Measurements from ENCODE around the gene CHTOP.

CHTOP gene

GRCh38 chr1:153606194-153606593 lies 27.7 kb upstream of the CHTOP start:
- Histone ChIP-seq H3K9ac (ENCODE audit: low read length) (no peak overlapping the region), H3K27ac (ENCODE audit: low read depth, low read length) (no peak overlapping the region), H3K36me3 (ENCODE audit: insufficient read depth, low read length) (peaks cover 22% of the 10 kb centered on the region), H3K4me3 (ENCODE audit: low read depth in 1 of 2, low read length in 2 of 2) (no peak overlapping the region), H3K4me1 (ENCODE audit: insufficient read depth, low read length) (peaks cover 27% of the 10 kb centered on the region), H3K27me3 (ENCODE audit: control insufficient read depth in 1 of 2, insufficient read depth in 2 of 2, low read length in 2 of 2) (no peaks in the 10 kb centered on the region), H3K9me3 (ENCODE audit: low read length) (no peaks in the 10 kb centered on the region)

DNA sequence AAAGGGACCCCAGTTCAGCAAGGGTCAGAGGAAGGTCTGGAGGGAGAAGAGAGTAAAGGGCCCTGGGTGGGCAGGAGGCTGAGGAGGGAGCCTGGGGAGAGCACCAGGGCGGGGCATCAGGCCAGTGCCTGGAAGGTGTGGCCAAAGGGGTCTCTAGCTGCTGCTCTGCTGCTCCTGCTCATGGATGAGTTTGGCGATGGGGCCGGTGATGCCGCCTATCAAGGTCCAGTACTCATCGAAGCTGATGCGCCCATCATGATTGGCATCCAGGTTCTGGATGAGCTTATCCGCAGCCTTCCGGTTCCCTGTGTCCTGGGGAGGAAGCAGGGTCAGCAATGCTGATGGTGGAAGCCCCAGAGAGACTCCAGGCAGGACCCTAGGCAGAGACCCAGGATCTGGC lies 26.5 kb upstream of the CHTOP start:
- peaks cover 22% of the 10 kb centered on the region for H3K36me3 ChIP-seq (ENCODE audit: insufficient read depth, low read length)
- H3K27ac ChIP-seq (ENCODE audit: low read depth, low read length): no peak overlapping the region
- no peaks in the 10 kb centered on the region for H3K27me3 ChIP-seq (ENCODE audit: control insufficient read depth in 1 of 2, insufficient read depth in 2 of 2, low read length in 2 of 2)
- peaks cover 35% of the 10 kb centered on the region for H3K4me1 ChIP-seq (ENCODE audit: insufficient read depth, low read length)
- no peaks in the 10 kb centered on the region for H3K9me3 ChIP-seq (ENCODE audit: low read length)
- no peak overlapping the region for H3K4me3 ChIP-seq (ENCODE audit: low read depth in 1 of 2, low read length in 2 of 2)
- no peak overlapping the region for H3K9ac ChIP-seq (ENCODE audit: low read length)

- Histone ChIP-seq H3K27ac (ENCODE audit: low read depth, low read length) (peak overlapping the region; percentile 60), H3K4me3 (ENCODE audit: low read depth in 1 of 2, low read length in 2 of 2) (peak overlapping the region in 1 of 2 donors; percentile 32), H3K27me3 (ENCODE audit: control insufficient read depth in 1 of 2, insufficient read depth in 2 of 2, low read length in 2 of 2) (no peaks in the 10 kb centered on the region), H3K9ac (ENCODE audit: low read length) (no peak overlapping the region), H3K4me1 (ENCODE audit: insufficient read depth, low read length) (peaks cover 38% of the 10 kb centered on the region), H3K9me3 (ENCODE audit: low read length) (no peaks in the 10 kb centered on the region), H3K36me3 (ENCODE audit: insufficient read depth, low read length) (peaks cover 22% of the 10 kb centered on the region)
Observed at GRCh38 chr1:153608089-153608682, 25.7 kb upstream of the CHTOP start.

- peak overlapping the region; percentile 60 for H3K27ac ChIP-seq (ENCODE audit: low read depth, low read length)
- no peaks in the 10 kb centered on the region for H3K9me3 ChIP-seq (ENCODE audit: low read length)
- no peak overlapping the region for H3K9ac ChIP-seq (ENCODE audit: low read length)
- H3K27me3 ChIP-seq (ENCODE audit: control insufficient read depth in 1 of 2, insufficient read depth in 2 of 2, low read length in 2 of 2): no peaks in the 10 kb centered on the region
- peaks cover 42% of the 10 kb centered on the region for H3K4me1 ChIP-seq (ENCODE audit: insufficient read depth, low read length)
- peaks cover 22% of the 10 kb centered on the region for H3K36me3 ChIP-seq (ENCODE audit: insufficient read depth, low read length)
- peak overlapping the region in 1 of 2 donors; percentile 32 for H3K4me3 ChIP-seq (ENCODE audit: low read depth in 1 of 2, low read length in 2 of 2)
Observed at GRCh38 chr1:153608742-153609584, 24.9 kb upstream of the CHTOP start.

- Histone ChIP-seq H3K27me3 (ENCODE audit: control insufficient read depth in 1 of 2, insufficient read depth in 2 of 2, low read length in 2 of 2) (no peaks in the 10 kb centered on the region), H3K4me1 (ENCODE audit: insufficient read depth, low read length) (peaks cover 42% of the 10 kb centered on the region), H3K4me3 (ENCODE audit: low read depth in 1 of 2, low read length in 2 of 2) (peak overlapping the region in 1 of 2 donors; percentile 32), H3K9me3 (ENCODE audit: low read length) (no peaks in the 10 kb centered on the region), H3K27ac (ENCODE audit: low read depth, low read length) (peak overlapping the region; percentile 60), H3K36me3 (ENCODE audit: insufficient read depth, low read length) (peaks cover 22% of the 10 kb centered on the region), H3K9ac (ENCODE audit: low read length) (no peak overlapping the region)
Observed at GRCh38 chr1:153609585-153609907, 24.3 kb upstream of the CHTOP start.

DNA sequence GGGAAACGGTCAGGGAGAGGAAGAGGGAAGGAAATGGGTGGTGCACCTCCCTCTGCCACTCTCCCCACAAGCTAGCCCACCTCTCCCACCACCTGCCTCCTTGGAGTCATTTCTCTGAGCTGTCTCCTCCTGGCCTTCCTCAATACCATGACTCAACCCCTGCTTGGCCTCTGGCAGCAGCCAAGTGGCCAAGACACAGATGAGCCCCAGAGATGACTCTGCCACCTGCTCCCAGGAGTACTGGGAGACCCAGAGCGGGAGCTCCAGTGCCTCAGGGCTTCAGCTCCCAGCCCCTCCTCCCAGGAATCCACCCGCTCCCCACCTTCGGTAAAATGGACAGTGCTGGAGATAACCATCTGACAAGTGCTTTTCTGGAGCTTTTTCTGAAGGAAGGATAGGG lies 23.5 kb upstream of the CHTOP start:
- no peaks in the 10 kb centered on the region for H3K9me3 ChIP-seq (ENCODE audit: low read length)
- no peak overlapping the region for H3K27ac ChIP-seq (ENCODE audit: low read depth, low read length)
- no peak overlapping the region for H3K4me3 ChIP-seq (ENCODE audit: low read depth in 1 of 2, low read length in 2 of 2)
- no peaks in the 10 kb centered on the region for H3K27me3 ChIP-seq (ENCODE audit: control insufficient read depth in 1 of 2, insufficient read depth in 2 of 2, low read length in 2 of 2)
- H3K9ac ChIP-seq (ENCODE audit: low read length): no peak overlapping the region
- H3K36me3 ChIP-seq (ENCODE audit: insufficient read depth, low read length): peaks cover 22% of the 10 kb centered on the region
- peaks cover 42% of the 10 kb centered on the region for H3K4me1 ChIP-seq (ENCODE audit: insufficient read depth, low read length)

DNA sequence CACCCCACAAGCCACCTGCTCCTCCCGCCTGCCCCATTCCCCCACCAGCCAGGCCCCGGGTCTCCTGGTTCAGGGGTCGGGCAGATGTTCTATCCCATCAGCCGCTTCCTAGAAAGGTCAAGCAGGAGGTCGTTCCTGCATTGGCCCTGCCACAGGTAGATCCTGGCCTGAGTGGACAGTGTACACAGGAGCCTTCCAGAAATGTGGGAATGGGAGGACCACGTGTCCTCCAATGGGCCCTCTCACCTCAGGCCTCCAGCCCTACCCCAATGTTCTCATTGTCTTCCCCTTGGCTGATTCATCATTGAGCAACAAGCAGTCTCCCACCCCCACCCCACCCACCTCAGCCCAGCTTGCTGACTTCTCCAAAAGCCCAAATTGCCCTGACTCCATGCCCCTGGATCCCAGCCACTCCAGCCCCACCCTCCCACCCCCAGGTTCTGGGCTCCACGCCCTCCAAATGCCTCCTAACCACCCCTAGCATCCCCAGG lies 23.0 kb upstream of the CHTOP start:
- Histone ChIP-seq H3K27ac (ENCODE audit: low read depth, low read length) (no peak overlapping the region), H3K36me3 (ENCODE audit: insufficient read depth, low read length) (peaks cover 22% of the 10 kb centered on the region), H3K27me3 (ENCODE audit: control insufficient read depth in 1 of 2, insufficient read depth in 2 of 2, low read length in 2 of 2) (no peaks in the 10 kb centered on the region), H3K4me3 (ENCODE audit: low read depth in 1 of 2, low read length in 2 of 2) (no peak overlapping the region), H3K9me3 (ENCODE audit: low read length) (no peaks in the 10 kb centered on the region), H3K9ac (ENCODE audit: low read length) (no peak overlapping the region), H3K4me1 (ENCODE audit: insufficient read depth, low read length) (peaks cover 42% of the 10 kb centered on the region)

- Histone ChIP-seq H3K9ac (ENCODE audit: low read length) (no peak overlapping the region), H3K9me3 (ENCODE audit: low read length) (no peaks in the 10 kb centered on the region), H3K27ac (ENCODE audit: low read depth, low read length) (peak overlapping the region; percentile 45), H3K4me3 (ENCODE audit: low read depth in 1 of 2, low read length in 2 of 2) (peak overlapping the region in 1 of 2 donors; percentile 88), H3K36me3 (ENCODE audit: insufficient read depth, low read length) (peaks cover 19% of the 10 kb centered on the region), H3K4me1 (ENCODE audit: insufficient read depth, low read length) (peaks cover 42% of the 10 kb centered on the region), H3K27me3 (ENCODE audit: control insufficient read depth in 1 of 2, insufficient read depth in 2 of 2, low read length in 2 of 2) (no peaks in the 10 kb centered on the region)
Observed at GRCh38 chr1:153611356-153611755, 22.5 kb upstream of the CHTOP start.

DNA sequence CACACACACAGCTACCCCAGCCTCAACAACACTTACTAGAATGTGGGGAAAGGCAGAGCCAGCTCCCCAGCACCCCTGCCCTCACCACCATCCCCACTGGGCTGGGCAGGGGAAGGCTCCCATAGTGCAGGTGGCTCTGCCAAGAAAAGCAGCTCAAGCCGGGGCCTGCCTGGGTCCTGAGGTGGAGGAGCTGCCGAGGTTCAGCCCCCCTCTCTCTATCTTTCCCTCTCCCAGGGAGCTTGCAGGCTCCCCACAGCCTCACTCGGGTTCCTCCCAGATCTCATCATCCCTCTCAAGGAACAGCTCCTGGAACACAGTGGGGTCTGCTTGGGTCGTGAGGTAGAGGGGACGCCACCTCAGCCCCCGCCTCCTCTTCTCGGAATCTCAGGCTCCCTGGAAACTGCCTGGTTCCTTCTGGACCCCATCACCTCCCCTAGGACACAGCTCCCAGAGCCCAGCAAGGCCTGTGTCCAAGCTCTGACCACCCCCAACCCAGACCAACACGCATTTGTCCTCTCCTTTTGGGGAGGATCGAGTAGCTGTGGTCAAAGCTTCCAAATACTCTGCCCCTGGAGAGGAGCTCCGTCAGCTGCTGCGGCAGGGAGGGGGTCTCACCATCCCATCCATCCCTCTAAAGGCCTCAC lies 21.6 kb upstream of the CHTOP start:
- Histone ChIP-seq H3K4me1 (ENCODE audit: insufficient read depth, low read length) (peaks cover 42% of the 10 kb centered on the region), H3K27ac (ENCODE audit: low read depth, low read length) (peak overlapping the region; percentile 84), H3K36me3 (ENCODE audit: insufficient read depth, low read length) (peaks cover 10% of the 10 kb centered on the region), H3K9me3 (ENCODE audit: low read length) (no peaks in the 10 kb centered on the region), H3K9ac (ENCODE audit: low read length) (peak overlapping the region; percentile 78), H3K4me3 (ENCODE audit: low read depth in 1 of 2, low read length in 2 of 2) (peak overlapping the region; percentile 88 to 91), H3K27me3 (ENCODE audit: control insufficient read depth in 1 of 2, insufficient read depth in 2 of 2, low read length in 2 of 2) (no peaks in the 10 kb centered on the region)

DNA sequence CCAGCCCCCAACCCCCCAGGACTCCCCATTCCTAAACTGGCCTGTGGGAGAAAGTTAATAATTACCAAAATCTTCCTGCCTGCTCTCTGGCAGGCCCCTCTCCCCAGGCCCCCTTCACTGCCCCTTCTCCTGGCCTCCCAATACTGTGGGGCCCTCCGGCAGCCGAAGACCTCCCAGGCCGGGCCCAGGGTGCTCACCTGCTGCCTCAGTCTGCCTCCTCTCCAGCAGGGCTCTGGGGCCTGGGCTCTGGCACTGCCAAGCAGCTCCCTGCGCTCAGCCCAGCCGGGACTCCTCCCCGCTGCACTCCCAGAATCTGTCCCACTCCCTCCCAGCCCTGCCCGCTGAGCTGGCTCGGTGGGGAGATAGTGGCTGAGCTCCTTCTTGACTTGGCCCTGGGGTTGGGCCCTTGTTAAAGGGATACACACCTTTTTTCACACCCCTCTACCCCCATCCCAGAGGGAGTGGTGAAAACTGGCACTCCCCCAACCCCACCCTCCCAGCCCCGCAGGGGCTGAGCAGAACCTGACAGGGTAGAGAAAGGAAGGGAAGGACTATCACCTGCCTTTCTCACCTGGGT lies 21.0 kb upstream of the CHTOP start, which contains the start of gene S100A16:
Gene S100A16, minus strand, starts transcription at position 383 of the 577 bp plus-strand sequence. CDS start 4,986 bp downstream, outside the sequence.
- Histone ChIP-seq H3K27me3 (ENCODE audit: control insufficient read depth in 1 of 2, insufficient read depth in 2 of 2, low read length in 2 of 2) (no peaks in the 10 kb centered on the region), H3K4me1 (ENCODE audit: insufficient read depth, low read length) (peaks cover 42% of the 10 kb centered on the region), H3K4me3 (ENCODE audit: low read depth in 1 of 2, low read length in 2 of 2) (peak within 1 kb of the TSS; percentile 88 to 91)

GRCh38 chr1:153613406-153613805 lies 20.5 kb upstream of the CHTOP start:
- peak overlapping the region; percentile 84 for H3K27ac ChIP-seq (ENCODE audit: low read depth, low read length)
- H3K9me3 ChIP-seq (ENCODE audit: low read length): no peaks in the 10 kb centered on the region
- H3K36me3 ChIP-seq (ENCODE audit: insufficient read depth, low read length): no peaks in the 10 kb centered on the region
- no peaks in the 10 kb centered on the region for H3K27me3 ChIP-seq (ENCODE audit: control insufficient read depth in 1 of 2, insufficient read depth in 2 of 2, low read length in 2 of 2)
- H3K9ac ChIP-seq (ENCODE audit: low read length): peak overlapping the region; percentile 78
- peak overlapping the region; percentile 88 to 91 for H3K4me3 ChIP-seq (ENCODE audit: low read depth in 1 of 2, low read length in 2 of 2)
- peaks cover 41% of the 10 kb centered on the region for H3K4me1 ChIP-seq (ENCODE audit: insufficient read depth, low read length)

More for the DNA sequence above, 21.0 kb upstream of the CHTOP start, which contains the start of gene S100A16:
- peak within 1 kb of the TSS; percentile 84 for H3K27ac ChIP-seq (ENCODE audit: low read depth, low read length)
- peak within 1 kb of the TSS; percentile 78 for H3K9ac ChIP-seq (ENCODE audit: low read length)
- H3K36me3 ChIP-seq (ENCODE audit: insufficient read depth, low read length): peaks cover 4% of the 10 kb centered on the region
- no peaks in the 10 kb centered on the region for H3K9me3 ChIP-seq (ENCODE audit: low read length)

All from muscle layer of colon (tissue), 2 donors.